Measurements from ENCODE around the gene GRK4. TPM values are rescaled to one million over a fixed set of nuclear protein-coding genes. Genes with fewer than 3 reads are reported as not detected.
A peak's percentile ranks its signal among the peaks of the same experiment; 100 is the strongest.
"Not testable (repeated sequence)": the region's sequence is repeated elsewhere in the genome, so short reads cannot be mapped to it uniquely, and the experiment has no call there.

Gene GRK4
- total RNA-seq, 2 experiments from 2014 or later = 2.2 to 2.6 TPM

GRCh38 chr4:2938411-2938810 lies 25.0 kb upstream of the GRK4 start:
- H3K9me3 Mint-ChIP-seq (ENCODE audit: insufficient read depth); H3K27ac Mint-ChIP-seq; ATAC-seq; H3K27me3 Mint-ChIP-seq (ENCODE audit: low read depth); H3K4me3 Mint-ChIP-seq; POLR2A ChIA-PET; DNase-seq: not testable (repeated sequence)
- Mint-ChIP-seq H3K36me3 (ENCODE audit: low read depth) (peaks cover 62% of the 10 kb centered on the region), H3K4me1 (ENCODE audit: low read depth) (peaks cover 62% of the 10 kb centered on the region)
- CTCF ChIA-PET = interaction anchor here (4.3 kb wide), 1 partner anchor 15 kb away, joined by 44 read pairs; no protein-coding TSS in a partner anchor

GRCh38 chr4:2938906-2939305 lies 24.5 kb upstream of the GRK4 start:
- ChIA-PET POLR2A (no interaction called here), CTCF (interaction anchor here (4.3 kb wide), 1 partner anchor 15 kb away, joined by 44 read pairs; no protein-coding TSS in a partner anchor)
- Mint-ChIP-seq H3K27ac (no peak overlapping the region), H3K36me3 (ENCODE audit: low read depth) (peaks cover 63% of the 10 kb centered on the region), H3K9me3 (ENCODE audit: insufficient read depth) (no peaks in the 10 kb centered on the region), H3K4me3 (no peak overlapping the region), H3K4me1 (ENCODE audit: low read depth) (peaks cover 61% of the 10 kb centered on the region), H3K27me3 (ENCODE audit: low read depth) (no peaks in the 10 kb centered on the region)
- ATAC-seq (no peak), DNase-seq (no peak)

- no peak overlapping the region for H3K27ac Mint-ChIP-seq
- DNase-seq (no peak), ATAC-seq (no peak)
- H3K4me1 Mint-ChIP-seq (ENCODE audit: low read depth) = peaks cover 61% of the 10 kb centered on the region
- no peaks in the 10 kb centered on the region for H3K9me3 Mint-ChIP-seq (ENCODE audit: insufficient read depth)
- ChIA-PET CTCF (no interaction called here), POLR2A (interaction anchor here (0.5 kb wide), 1 partner anchor 404 kb away, joined by 3 read pairs; no protein-coding TSS in a partner anchor)
- peaks cover 68% of the 10 kb centered on the region for H3K36me3 Mint-ChIP-seq (ENCODE audit: low read depth)
- H3K27me3 Mint-ChIP-seq (ENCODE audit: low read depth) = no peaks in the 10 kb centered on the region
- no peak overlapping the region for H3K4me3 Mint-ChIP-seq
These were observed 23.8 kb upstream of the GRK4 start for GRCh38 chr4:2939383-2940243.

- CTCF ChIA-PET = interaction anchor here (1.3 kb wide), 1 partner anchor 13 kb away, joined by 3 read pairs; no protein-coding TSS in a partner anchor
These were observed 22.9 kb upstream of the GRK4 start for GRCh38 chr4:2940267-2941137.

DNA sequence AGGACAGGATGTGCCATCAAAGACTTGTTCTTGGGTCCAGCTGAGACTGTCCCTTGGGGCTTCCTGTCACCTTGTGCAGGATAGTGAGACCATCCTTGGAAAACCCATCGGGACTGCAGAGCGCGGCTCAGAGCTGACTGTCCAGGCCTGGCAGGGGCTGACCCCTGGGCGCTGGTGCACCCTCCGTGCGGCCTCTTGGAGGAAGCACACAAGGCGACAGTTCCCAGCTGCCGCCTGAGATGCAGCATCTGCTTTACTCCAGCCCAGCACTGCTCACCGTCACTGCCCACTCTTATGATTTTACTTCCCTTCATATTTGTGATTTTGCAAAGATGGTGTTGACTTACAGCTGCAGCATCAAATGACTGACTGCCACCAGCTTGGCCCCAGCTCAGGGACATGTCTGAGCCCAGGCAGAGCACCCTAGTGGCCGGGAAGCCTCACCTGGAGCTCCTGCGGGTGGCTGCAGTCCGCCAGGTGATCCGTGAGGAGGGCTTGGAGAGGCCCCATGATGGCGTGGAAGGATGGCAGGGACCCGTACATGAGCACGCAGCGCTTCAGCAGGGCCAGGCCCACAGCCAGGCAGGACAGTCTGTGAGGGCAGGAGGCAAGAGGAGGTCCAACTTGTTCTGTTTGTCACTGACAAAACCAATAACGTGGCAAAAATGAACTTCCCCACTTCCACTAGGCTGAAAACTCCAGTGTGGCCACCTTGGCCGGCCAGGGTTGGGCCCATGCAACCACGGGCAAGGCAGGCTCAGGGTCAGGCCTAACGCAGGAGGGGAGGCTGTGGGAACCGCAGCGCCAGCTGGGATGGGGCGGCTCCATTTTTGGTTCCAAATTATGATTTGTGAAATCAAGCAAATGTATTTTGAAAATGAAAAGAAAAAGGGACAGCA lies 22.0 kb upstream of the GRK4 start:
- no peak overlapping the region for H3K4me3 Mint-ChIP-seq
- no peak for ATAC-seq
- DNase-seq = no peak
- no peaks in the 10 kb centered on the region for H3K27me3 Mint-ChIP-seq (ENCODE audit: low read depth)
- H3K36me3 Mint-ChIP-seq (ENCODE audit: low read depth) = peaks cover 72% of the 10 kb centered on the region
- no peaks in the 10 kb centered on the region for H3K9me3 Mint-ChIP-seq (ENCODE audit: insufficient read depth)
- ChIA-PET POLR2A (interaction anchor here (0.8 kb wide), 1 partner anchor 205 kb away, joined by 3 read pairs; no protein-coding TSS in a partner anchor), CTCF (interaction anchor here (0.7 to 1.3 kb wide), 2 partner anchors 13 to 130 kb away, joined by 3 read pairs; no protein-coding TSS in a partner anchor)
- peak overlapping the region; percentile 84 for H3K27ac Mint-ChIP-seq
- H3K4me1 Mint-ChIP-seq (ENCODE audit: low read depth) = peaks cover 50% of the 10 kb centered on the region

More at GRCh38 chr4:2940267-2941137, 22.9 kb upstream of the GRK4 start:
- Mint-ChIP-seq H3K9me3 (ENCODE audit: insufficient read depth) (no peaks in the 10 kb centered on the region), H3K27me3 (ENCODE audit: low read depth) (no peaks in the 10 kb centered on the region), H3K4me3 (no peak overlapping the region), H3K36me3 (ENCODE audit: low read depth) (peaks cover 71% of the 10 kb centered on the region), H3K27ac (peak overlapping the region; percentile 70), H3K4me1 (ENCODE audit: low read depth) (peaks cover 59% of the 10 kb centered on the region)
- DNase-seq = no peak
- POLR2A ChIA-PET = interaction anchor here (0.5 kb wide), 1 partner anchor 404 kb away, joined by 3 read pairs; no protein-coding TSS in a partner anchor
- no peak for ATAC-seq

GRCh38 chr4:2942037-2942531 lies 21.3 kb upstream of the GRK4 start:
- DNase-seq (no peak), ATAC-seq (peak; percentile 25)
- H3K27me3 Mint-ChIP-seq (ENCODE audit: low read depth) = no peaks in the 10 kb centered on the region
- H3K4me1 Mint-ChIP-seq (ENCODE audit: low read depth) = peaks cover 43% of the 10 kb centered on the region
- H3K27ac Mint-ChIP-seq = peak overlapping the region; percentile 84
- POLR2A ChIA-PET = no interaction called here
- peaks cover 70% of the 10 kb centered on the region for H3K36me3 Mint-ChIP-seq (ENCODE audit: low read depth)
- peak overlapping the region; percentile 15 for H3K4me3 Mint-ChIP-seq
- H3K9me3 Mint-ChIP-seq (ENCODE audit: insufficient read depth) = no peaks in the 10 kb centered on the region
- CTCF ChIA-PET = interaction anchor here (0.7 to 1.1 kb wide), 2 partner anchors 12 to 130 kb away, joined by 3 to 4 read pairs; no protein-coding TSS in a partner anchor

GRCh38 chr4:2942532-2943363 lies 20.6 kb upstream of the GRK4 start:
- Mint-ChIP-seq H3K27me3 (ENCODE audit: low read depth) (no peaks in the 10 kb centered on the region), H3K36me3 (ENCODE audit: low read depth) (peaks cover 70% of the 10 kb centered on the region), H3K27ac (peak overlapping the region; percentile 84), H3K9me3 (ENCODE audit: insufficient read depth) (no peaks in the 10 kb centered on the region), H3K4me1 (ENCODE audit: low read depth) (peaks cover 38% of the 10 kb centered on the region), H3K4me3 (peak overlapping the region; percentile 15)
- CTCF ChIA-PET = interaction anchor here (1.1 to 1.8 kb wide), 2 partner anchors 12 to 179 kb away, joined by 4 to 5 read pairs; no protein-coding TSS in a partner anchor
- DNase-seq (no peak), ATAC-seq (peak; percentile 35)
- POLR2A ChIA-PET = no interaction called here

GRCh38 chr4:2943364-2944090 lies 19.8 kb upstream of the GRK4 start:
- Mint-ChIP-seq H3K27ac (peak overlapping the region; percentile 52), H3K9me3 (ENCODE audit: insufficient read depth) (no peaks in the 10 kb centered on the region), H3K4me3 (no peak overlapping the region), H3K4me1 (ENCODE audit: low read depth) (peaks cover 36% of the 10 kb centered on the region), H3K27me3 (ENCODE audit: low read depth) (no peaks in the 10 kb centered on the region), H3K36me3 (ENCODE audit: low read depth) (peaks cover 73% of the 10 kb centered on the region)
- ChIA-PET POLR2A (no interaction called here), CTCF (interaction anchor here (0.6 to 2.4 kb wide), 6 partner anchors 8 to 179 kb away, joined by 3 to 12 read pairs (median 4); no protein-coding TSS in a partner anchor)
- no peak for ATAC-seq
- DNase-seq = no peak

- Mint-ChIP-seq H3K36me3 (ENCODE audit: low read depth) (peaks cover 74% of the 10 kb centered on the region), H3K4me3 (no peak overlapping the region), H3K4me1 (ENCODE audit: low read depth) (peaks cover 32% of the 10 kb centered on the region), H3K9me3 (ENCODE audit: insufficient read depth) (no peaks in the 10 kb centered on the region), H3K27me3 (ENCODE audit: low read depth) (no peaks in the 10 kb centered on the region), H3K27ac (no peak overlapping the region)
- POLR2A ChIA-PET = interaction anchor here (1.8 kb wide), 1 partner anchor 8 kb away, joined by 4 read pairs; no protein-coding TSS in a partner anchor
- CTCF ChIA-PET = interaction anchor here (0.6 to 2.4 kb wide), 5 partner anchors 9 to 180 kb away, joined by 3 to 12 read pairs (median 5); no protein-coding TSS in a partner anchor
- ATAC-seq = no peak
- DNase-seq = no peak
These were observed 19.3 kb upstream of the GRK4 start for GRCh38 chr4:2944091-2944482.

All from activated CD8-positive, alpha-beta T cell treated with anti-CD3 and anti-CD28 coated beads, Interleukin-2, amount 10 ng/mL, durations not matched to agents 7 days and 5 days (primary cell).